IPS DF 6.9 (cell line): ENCODE results near the gene SLC16A12.
A peak's percentile ranks its signal among the peaks of the same experiment; 100 is the strongest.
"Not testable (repeated sequence)": the region's sequence is repeated elsewhere in the genome, so short reads cannot be mapped to it uniquely, and the experiment has no call there.

ENCODE experiments used
- DNase-seq: peaks from one replicate; pipeline ENCODE4 v3.0.0-alpha.2; 2013; ENCODE audit warnings: low read depth, low spot score
- H3K27ac ChIP-seq: one replicate; pipeline ENCODE4 v1.5.1; 2013; ENCODE audit warnings: low read length, control low read depth
- H3K27me3 ChIP-seq: 2 replicates; pipeline ENCODE4 v1.6.1; 2013; ENCODE audit warnings: mild to moderate bottlenecking, low read length; ENCODE audit not compliant: control insufficient read depth, insufficient read depth
- H3K36me3 ChIP-seq: 2 replicates; pipeline ENCODE4 v1.6.1; 2013; ENCODE audit warnings: low read length; ENCODE audit not compliant: control insufficient read depth, insufficient read depth
- H3K4me1 ChIP-seq: 2 replicates; pipeline ENCODE4 v1.6.1; 2013; ENCODE audit warnings: low read length; ENCODE audit not compliant: control insufficient read depth, insufficient read depth
- H3K4me3 ChIP-seq: 2 replicates; pipeline ENCODE4 v1.5.1; 2013; ENCODE audit warnings: mild to moderate bottlenecking, low read length
- H3K9me3 ChIP-seq: 2 replicates; pipeline ENCODE4 v1.6.1; 2013; ENCODE audit warnings: low read length, inconsistent platforms; ENCODE audit not compliant: control insufficient read depth, insufficient read depth
- WGBS: extraction: QIAGEN DNeasy Blood & Tissue Kit; methylation state at CpG from one replicate; pipeline ENCODE4 v1.1.7; 2013; ENCODE audit warnings: mixed read lengths, missing lambda C conversion rate; ENCODE audit not compliant: insufficient read length, insufficient coverage; 5-methylcytosine and 5-hydroxymethylcytosine counted together

Gene SLC16A12

DNA sequence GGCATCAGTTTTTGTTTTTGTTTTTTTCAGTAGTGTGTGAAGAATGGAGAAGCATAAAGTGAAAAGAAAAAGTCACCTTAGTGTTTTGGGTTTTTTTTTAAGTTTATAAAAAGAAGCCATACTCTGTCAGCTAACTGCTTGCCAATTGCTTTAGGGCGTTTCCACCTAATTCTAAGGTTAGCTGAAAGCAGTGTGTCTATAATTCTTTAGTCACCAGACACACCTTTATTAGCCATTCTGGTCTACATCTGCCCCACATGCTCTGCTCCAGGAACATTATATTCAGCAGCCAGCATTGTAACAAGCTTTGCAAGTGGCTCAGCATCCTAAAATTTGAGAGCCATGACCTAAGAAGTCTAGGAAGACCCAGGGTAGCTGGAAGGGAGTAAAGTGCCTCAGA lies 14.1 kb upstream of the SLC16A12 start:
- H3K9me3 ChIP-seq: no peaks in the 10 kb centered on the region
- no peaks in the 10 kb centered on the region for H3K27me3 ChIP-seq
- no peak overlapping the region for H3K27ac ChIP-seq
- DNase-seq: no peak
- no peaks in the 10 kb centered on the region for H3K36me3 ChIP-seq
- no peak overlapping the region for H3K4me3 ChIP-seq
- WGBS: no CpG with 5 or more reads among the region's 1 CpG
- H3K4me1 ChIP-seq: no peaks in the 10 kb centered on the region

DNA sequence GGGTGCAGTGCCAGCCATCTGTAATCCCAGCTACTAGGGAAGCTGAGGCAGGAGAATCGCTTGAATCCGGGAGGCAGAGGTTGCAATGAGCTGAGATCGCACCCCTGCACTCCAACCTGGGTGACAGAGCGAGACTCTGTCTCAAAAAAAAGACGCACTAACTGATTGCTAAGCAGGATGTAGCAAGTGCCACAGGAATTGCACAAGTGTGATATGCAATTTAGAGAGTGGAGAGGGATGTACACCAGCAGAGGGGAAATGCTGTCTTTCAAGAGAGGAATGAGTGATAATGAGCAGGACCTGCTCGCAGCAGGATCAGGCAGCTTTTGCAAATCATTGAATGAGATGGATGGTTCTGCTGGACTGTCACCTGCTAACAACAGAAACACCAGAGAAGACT lies 13.3 kb upstream of the SLC16A12 start:
- no peak for DNase-seq
- H3K4me3 ChIP-seq: no peak overlapping the region
- H3K27me3 ChIP-seq: no peaks in the 10 kb centered on the region
- H3K27ac ChIP-seq: no peak overlapping the region
- no CpG with 5 or more reads among the region's 6 CpGs for WGBS
- H3K36me3 ChIP-seq: no peaks in the 10 kb centered on the region
- no peaks in the 10 kb centered on the region for H3K4me1 ChIP-seq
- H3K9me3 ChIP-seq: no peaks in the 10 kb centered on the region

DNA sequence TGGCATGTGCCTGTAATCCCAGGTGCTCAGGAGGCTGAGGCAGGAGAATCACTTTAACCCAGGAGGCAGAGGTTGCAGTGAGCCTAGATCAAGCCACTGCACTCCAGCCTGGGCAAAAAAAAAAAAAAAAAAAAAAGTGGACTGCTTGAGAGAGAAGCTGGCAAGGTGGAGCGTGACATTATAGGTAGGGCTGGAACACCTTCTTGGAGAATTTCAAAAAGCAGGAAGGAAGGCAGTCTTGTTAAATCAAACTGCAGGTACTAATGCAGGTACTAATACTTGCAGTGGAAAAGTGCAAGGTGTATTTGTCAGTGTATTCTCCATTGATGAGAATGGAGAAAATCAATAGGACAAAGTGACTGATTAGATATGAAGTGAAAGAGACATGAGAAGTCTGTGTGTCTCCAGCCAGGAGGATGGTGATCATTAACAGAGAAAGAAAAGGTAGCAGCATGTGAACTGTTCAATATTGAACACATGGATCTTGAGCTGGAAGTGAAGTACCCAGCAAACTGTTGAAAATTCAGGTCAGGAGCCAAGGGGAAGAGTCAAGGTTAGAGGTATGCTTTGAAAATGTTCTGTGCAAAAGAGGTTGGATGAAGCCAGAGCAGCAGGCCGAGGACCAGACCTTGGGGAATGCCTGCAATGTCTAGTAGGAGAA lies 12.6 kb upstream of the SLC16A12 start:
- Histone ChIP-seq H3K27me3 (no peaks in the 10 kb centered on the region), H3K27ac (no peak overlapping the region), H3K4me1 (no peaks in the 10 kb centered on the region), H3K36me3 (no peaks in the 10 kb centered on the region), H3K4me3 (no peak overlapping the region), H3K9me3 (no peaks in the 10 kb centered on the region)
- no CpG with 5 or more reads among the region's 2 CpGs for WGBS
- DNase-seq: no peak

DNA sequence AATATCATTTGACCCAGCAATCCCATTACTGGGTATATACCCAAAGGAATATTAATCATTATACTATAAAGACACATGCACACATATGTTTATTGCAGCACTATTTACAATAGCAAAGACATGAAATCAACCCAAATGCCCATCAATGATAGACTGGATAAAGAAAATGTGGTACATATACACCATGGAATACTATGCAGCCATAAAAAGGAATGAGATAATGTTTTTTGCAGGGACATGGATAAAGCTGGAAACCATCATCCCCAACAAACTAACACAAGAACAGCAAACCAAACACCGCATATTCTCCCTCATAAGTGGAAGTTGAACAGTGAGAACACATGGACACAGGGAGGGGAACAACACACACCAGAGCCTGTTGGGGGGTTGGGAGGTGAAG lies 11.3 kb upstream of the SLC16A12 start:
- H3K4me1 ChIP-seq, H3K4me3 ChIP-seq, H3K27me3 ChIP-seq, DNase-seq, H3K27ac ChIP-seq, H3K9me3 ChIP-seq, H3K36me3 ChIP-seq: not testable (repeated sequence)
- no CpG with 5 or more reads among the region's 1 CpG for WGBS

DNA sequence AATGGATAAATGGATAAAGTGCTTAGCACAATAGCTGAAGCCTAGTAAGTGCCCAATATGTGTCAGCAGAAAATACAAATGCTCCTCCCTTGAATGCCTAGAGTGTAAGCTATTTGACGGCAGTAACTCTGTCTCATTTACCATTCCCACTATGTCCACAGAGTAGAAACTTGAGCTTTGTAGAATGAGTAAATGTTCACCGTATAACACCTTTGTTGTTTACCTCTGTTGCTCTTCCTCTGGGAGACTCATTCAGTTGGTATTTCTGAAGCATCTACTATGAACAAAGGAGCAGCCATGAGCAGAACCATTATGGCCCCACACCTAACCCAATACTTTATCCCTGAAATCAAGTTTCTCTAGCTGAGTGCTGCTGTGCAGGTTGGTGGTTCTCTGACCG lies 8.4 kb upstream of the SLC16A12 start:
- DNase-seq: no peak
- H3K9me3 ChIP-seq: no peaks in the 10 kb centered on the region
- no peaks in the 10 kb centered on the region for H3K4me1 ChIP-seq
- H3K27ac ChIP-seq: no peak overlapping the region
- no peaks in the 10 kb centered on the region for H3K36me3 ChIP-seq
- H3K4me3 ChIP-seq: no peak overlapping the region
- no CpG with 5 or more reads among the region's 3 CpGs for WGBS
- H3K27me3 ChIP-seq: no peaks in the 10 kb centered on the region

DNA sequence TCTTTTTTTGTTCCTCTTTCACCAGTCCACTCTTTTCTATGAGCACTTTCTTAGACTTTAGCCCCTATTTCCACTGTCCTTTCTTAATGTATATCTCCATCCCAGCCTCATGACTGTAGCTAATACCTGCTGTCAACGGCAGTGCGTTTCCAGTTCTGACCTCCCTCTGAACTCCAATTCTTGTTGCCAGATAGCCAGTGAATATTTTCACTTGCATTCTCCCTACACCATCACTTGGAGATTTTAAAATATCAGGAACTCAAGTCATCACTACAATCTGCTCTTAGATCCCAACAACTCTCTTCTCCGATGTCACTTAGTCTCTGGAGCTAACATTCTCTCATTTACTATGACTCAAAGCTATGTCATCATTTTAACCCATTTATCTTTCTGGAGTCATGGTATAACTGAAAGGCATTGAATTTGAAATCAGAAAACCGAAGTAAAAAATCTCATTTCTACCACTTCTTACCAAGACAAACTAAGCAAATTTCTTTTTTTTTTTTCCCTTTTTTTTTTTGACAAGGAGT lies 5.1 kb upstream of the SLC16A12 start:
- no CpG with 5 or more reads among the region's 4 CpGs for WGBS
- Histone ChIP-seq H3K4me1 (no peaks in the 10 kb centered on the region), H3K4me3 (no peak overlapping the region), H3K27me3 (no peaks in the 10 kb centered on the region; the same call in 1 of the 2 replicates), H3K27ac (no peak overlapping the region), H3K9me3 (no peaks in the 10 kb centered on the region), H3K36me3 (no peaks in the 10 kb centered on the region)
- DNase-seq: no peak

DNA sequence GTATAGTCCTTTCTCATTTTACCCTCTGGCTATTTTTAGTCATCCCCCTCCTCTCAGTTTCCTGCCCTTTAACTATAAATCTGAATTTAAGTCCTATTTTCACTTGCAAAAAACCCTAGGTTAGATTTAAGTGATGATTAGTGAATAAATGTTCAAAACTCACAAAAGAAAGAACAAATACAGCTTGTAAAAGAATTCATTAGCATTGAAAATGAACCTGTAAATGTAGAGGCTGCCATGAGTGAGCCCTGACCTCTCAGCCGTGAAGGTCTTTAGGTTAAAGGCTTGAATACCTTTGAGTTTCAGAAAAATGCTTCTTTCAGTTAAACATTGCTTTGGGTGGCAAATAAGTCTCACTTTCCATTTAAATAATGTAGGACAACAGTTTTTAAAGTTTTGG lies 2.0 kb upstream of the SLC16A12 start:
- no peaks in the 10 kb centered on the region for H3K36me3 ChIP-seq
- H3K27me3 ChIP-seq: no peaks in the 10 kb centered on the region; the same call in 1 of the 2 replicates
- no peak overlapping the region for H3K4me3 ChIP-seq
- no peaks in the 10 kb centered on the region for H3K9me3 ChIP-seq
- no CpG with 5 or more reads among the region's 1 CpG for WGBS
- no peak overlapping the region for H3K27ac ChIP-seq
- DNase-seq: no peak
- H3K4me1 ChIP-seq: no peaks in the 10 kb centered on the region

DNA sequence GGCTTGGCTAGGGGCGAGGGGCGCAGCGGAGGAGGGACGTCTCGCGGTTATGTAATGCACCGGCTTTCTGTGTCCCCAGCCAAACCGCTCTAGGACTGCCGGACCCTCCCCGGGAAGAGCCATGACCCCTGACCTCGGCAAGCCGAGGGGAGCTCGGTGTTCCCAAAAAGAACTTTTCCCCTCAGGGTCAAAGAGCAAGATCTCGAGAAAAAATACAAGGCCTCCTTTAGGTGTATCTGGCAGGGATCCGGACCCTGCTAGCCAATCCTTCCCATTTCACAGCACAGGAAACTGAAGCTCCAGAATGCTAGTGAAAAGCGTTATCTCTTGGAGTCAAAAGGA lies 590 bp upstream of the SLC16A12 start:
- no peak overlapping the region for H3K27ac ChIP-seq
- no peaks in the 10 kb centered on the region for H3K9me3 ChIP-seq
- H3K4me1 ChIP-seq: no peaks in the 10 kb centered on the region
- H3K4me3 ChIP-seq: peak overlapping the region; percentile 51; the same call in 1 of the 2 replicates
- H3K36me3 ChIP-seq: no peaks in the 10 kb centered on the region
- DNase-seq: no peak
- no peaks in the 10 kb centered on the region; the same call in 1 of the 2 replicates for H3K27me3 ChIP-seq
- WGBS: no CpG with 5 or more reads among the region's 16 CpGs

DNA sequence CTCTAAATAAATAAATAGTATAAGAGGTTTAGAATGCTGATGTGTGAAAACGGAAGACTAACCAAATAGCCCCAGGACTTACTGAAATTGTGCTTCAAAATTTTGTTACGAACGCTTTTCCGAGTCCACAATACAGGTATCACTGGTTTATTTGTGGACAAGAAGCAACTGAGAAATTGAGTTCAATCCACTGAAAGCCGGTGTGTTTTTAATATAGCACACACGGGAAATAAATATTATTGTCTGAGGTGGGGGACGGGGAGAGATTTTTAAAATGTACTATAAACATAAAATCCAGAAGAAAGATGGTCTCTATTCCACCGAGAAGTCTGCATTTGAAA lies 598 bp downstream of the SLC16A12 start:
- H3K4me1 ChIP-seq: no peaks in the 10 kb centered on the region
- H3K4me3 ChIP-seq: peak overlapping the region; percentile 51; the same call in 1 of the 2 replicates
- H3K27ac ChIP-seq: no peak overlapping the region
- no peaks in the 10 kb centered on the region for H3K36me3 ChIP-seq
- H3K9me3 ChIP-seq: no peaks in the 10 kb centered on the region
- no CpG with 5 or more reads among the region's 8 CpGs for WGBS
- no peaks in the 10 kb centered on the region; the same call in 1 of the 2 replicates for H3K27me3 ChIP-seq
- DNase-seq: no peak

DNA sequence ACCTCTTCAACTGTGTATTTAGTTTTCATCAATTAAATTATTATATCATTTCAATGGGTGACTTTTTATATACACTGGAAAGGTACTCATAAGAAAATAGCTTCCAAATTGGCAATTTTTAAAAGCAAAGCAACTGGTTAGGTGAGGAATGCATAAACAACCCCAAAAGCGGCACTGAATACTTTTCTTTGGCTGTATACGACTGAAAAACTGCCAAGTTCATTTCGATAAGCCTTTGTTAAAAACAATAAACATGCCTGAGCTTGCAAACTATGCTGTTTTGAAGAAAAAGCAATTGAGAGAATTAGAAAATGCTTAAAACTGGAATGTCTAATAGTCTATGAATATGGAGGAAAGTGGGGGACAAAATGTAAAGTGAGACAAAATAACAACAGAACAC lies 2.9 kb downstream of the SLC16A12 start:
- H3K4me3 ChIP-seq: no peak overlapping the region
- no peaks in the 10 kb centered on the region for H3K36me3 ChIP-seq
- DNase-seq: no peak
- no CpG with 5 or more reads among the region's 3 CpGs for WGBS
- no peaks in the 10 kb centered on the region for H3K9me3 ChIP-seq
- no peaks in the 10 kb centered on the region; the same call in 1 of the 2 replicates for H3K27me3 ChIP-seq
- H3K4me1 ChIP-seq: no peaks in the 10 kb centered on the region
- H3K27ac ChIP-seq: no peak overlapping the region

DNA sequence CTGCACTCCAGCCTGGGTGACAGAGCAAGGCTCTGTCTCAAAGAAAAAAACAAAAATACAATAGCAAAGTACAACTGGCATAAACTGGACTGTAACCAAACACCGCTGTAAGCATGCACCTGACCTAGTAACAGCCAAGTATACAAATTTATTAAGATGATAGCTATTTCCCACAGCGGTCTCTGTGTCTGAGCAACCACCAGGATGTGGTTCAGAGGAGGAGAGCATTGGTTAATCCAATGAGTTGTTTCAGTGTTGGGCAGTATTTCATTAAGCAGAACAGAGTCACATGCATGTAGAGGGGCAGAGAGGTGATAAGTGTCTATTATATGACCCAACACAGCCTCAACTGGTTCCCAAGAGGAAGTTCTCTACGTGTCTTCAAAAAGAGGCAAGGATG lies 4.0 kb downstream of the SLC16A12 start:
- Histone ChIP-seq H3K4me1 (no peaks in the 10 kb centered on the region), H3K9me3 (no peaks in the 10 kb centered on the region), H3K27ac (no peak overlapping the region), H3K27me3 (no peaks in the 10 kb centered on the region; the same call in 1 of the 2 replicates), H3K4me3 (no peak overlapping the region), H3K36me3 (no peaks in the 10 kb centered on the region)
- no CpG with 5 or more reads among the region's 3 CpGs for WGBS
- DNase-seq: no peak
